Fibroblast of skin of right quadriceps (primary cell): ENCODE results near the gene TRAPPC12.
"Not testable (repeated sequence)": the region's sequence is repeated elsewhere in the genome, so short reads cannot be mapped to it uniquely, and the experiment has no call there.

Source experiments
- DNase-seq: peaks from one replicate; pipeline ENCODE4 v3.0.0-alpha.2; 2013

TRAPPC12 gene

DNA sequence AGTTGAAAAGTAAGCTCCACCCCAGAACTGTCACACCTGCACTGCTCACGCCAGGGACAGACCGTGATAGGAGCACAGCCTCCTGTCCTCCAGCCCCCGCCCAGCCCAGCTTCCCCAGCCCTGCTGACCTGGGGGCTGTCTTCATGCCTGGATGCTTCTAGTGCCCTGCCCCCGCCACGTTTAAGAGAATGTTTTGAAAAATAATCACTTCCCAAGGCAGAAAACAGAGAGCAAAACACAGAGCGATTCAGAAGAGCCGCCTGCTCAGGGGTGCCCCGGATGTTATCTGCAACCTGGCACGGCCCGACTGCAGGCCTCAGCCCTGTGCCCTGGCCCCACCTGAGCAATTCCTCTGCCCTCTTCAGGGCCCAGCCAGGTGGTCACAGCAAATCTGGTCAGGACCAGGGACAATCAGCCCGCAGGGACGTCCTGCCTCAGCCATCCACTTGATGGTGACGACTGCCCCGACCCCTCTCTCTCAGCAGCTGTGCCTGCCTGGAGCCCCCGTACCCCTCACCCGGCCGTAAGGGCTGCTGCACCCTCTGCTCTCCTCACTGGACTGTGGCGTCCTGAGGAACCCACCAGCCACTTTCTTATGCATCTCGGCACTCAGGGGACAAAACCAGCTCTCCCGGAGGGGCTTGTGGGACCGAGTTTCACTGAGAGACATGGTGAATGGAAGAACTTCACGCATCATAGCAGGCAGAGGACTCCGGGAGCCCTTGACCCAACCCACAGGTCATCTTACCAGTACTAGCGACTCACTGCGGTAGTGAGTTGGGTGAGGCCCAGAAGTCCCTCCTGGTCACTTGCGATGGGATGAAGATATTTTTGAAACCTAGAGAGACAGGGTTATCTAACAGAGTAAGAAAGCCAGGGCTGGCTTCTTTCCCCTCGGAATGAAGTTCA, 109.6 kb downstream of the TRAPPC12 start:
- DNase-seq = no peak

DNA sequence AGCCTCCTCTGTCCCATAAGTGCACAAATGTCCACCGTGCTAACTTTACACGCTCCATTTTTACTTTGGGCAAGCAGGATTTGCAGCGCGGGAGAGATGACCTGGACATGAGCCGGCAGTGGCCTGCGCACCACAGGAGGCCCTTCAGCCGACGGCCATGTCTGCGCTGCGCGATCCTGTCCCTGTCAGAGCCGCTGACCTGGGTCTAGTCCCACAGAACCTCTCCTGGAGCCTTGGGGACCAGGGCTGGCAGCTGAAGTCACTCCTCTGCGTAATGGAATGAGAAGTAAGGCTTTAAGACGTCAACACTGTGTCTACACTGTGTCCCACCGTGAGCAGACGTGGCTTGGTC, 110.2 kb downstream of the TRAPPC12 start:
- DNase-seq = no peak

DNA sequence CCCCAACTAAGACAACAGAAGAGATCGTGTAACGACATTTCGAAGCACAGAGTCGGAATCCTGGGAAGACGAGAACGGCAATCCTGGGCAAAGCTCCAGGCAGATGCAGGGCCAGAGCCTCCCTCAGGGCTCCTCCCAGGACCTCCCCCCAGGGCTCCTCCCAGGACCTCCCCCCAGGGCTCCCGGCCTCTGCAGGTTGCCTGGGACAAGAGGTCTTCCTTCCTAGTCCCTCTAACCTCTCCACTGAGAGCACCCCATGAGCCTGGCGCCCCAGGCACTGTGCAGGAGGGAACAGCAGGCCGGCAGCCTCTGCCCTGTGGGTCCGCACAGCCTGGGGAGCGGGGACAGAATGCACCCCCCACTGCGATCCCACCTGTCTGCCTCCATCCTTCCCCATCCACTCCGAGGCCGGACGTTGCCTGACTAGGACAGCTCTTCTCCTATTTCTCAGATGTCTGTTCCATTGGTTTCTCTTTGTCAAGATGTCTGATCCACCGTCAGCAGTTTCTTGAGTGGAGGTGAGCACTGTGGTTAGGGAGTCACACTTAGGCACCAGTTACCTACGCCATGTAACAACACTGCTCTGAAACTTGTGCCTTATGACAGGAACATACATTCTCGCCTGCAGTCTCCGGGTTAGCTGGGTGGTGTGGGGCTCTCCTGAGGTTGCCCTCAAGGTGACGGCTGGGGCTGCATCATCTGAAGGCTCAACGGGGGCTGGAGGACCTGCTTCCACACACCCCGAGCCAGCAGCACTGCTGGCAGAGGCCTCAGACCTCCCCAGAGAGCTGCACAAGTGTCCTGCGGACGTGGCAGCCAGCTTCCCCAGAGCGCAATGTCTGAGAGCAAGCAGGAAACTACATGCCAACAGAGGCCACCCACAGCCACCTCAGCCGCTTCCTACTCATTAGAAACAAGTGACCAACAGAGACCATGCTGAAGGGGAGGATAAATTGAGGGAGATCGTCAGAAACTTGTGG, 111.0 kb downstream of the TRAPPC12 start:
- no peak for DNase-seq

DNA sequence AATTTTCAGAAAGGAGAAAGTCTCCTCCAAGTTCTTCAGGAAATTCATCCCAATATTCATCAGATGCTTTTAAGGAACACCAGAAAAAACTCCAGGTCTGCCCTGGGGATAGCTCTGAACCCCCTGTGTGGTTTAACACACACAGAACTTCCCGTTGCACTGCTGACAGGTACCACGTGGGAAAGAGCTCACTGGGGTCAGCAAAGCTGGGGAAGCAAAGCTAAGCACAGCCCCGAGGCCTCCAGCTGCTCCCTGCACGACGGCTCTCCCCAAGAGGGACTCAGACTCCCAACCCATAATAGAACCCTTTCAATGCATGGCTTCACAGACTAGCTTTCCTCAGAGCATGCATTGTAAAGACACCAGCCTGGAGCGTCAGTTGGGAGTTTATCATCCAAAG, 111.8 kb downstream of the TRAPPC12 start:
- no peak for DNase-seq

DNA sequence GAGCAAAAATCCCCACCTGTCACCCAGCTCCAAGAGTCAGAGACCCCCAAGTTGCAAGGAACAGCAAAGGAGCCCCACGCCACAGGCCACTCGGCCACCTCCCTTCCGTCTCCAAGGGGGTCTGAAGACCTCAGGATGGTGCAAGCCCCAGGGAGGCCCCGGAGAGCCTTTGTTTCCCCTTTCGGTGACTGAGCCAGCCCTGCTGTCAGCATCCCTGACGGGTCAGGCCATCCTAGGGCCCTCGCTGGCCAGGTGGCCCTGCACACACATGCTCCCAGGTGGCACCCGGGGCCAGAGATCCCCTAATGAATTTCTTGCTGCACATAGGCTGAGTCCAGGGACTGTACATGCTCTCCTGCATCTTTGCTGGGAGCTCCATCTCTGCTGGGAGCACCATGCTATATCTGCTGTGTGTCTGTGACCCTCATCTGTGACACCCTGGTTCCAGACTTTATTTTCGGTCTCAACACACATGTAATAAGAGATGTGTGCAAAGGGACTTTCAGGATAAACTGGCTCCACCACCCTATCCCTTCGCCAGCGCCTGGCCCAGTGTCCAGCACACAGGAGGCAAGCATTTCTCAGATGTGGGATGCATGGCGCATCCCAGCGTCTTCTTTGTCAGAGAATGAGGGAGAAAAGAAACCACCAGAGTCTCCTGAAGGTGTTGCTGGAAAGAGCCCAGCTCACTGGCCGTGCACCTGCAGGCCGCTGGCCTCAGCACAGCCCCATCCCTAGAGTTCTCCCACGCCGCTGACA, 112.4 kb downstream of the TRAPPC12 start:
- DNase-seq = no peak

DNA sequence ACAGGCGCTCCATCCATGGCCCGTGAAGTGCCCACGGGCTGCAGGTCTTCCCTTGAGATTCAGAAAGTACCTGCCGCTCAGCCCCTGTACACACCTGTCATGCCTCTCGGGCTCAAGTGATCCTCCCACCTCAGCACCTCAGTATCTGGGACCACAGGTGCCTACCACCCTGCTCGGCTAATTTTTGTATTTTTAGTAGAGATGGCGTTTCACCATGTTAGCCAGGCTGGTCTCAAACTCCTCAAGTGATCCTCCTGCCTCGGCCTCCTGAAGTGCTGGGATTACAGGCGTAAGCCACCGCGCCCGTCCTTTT, 112.9 kb downstream of the TRAPPC12 start:
- not testable (repeated sequence) for DNase-seq

DNA sequence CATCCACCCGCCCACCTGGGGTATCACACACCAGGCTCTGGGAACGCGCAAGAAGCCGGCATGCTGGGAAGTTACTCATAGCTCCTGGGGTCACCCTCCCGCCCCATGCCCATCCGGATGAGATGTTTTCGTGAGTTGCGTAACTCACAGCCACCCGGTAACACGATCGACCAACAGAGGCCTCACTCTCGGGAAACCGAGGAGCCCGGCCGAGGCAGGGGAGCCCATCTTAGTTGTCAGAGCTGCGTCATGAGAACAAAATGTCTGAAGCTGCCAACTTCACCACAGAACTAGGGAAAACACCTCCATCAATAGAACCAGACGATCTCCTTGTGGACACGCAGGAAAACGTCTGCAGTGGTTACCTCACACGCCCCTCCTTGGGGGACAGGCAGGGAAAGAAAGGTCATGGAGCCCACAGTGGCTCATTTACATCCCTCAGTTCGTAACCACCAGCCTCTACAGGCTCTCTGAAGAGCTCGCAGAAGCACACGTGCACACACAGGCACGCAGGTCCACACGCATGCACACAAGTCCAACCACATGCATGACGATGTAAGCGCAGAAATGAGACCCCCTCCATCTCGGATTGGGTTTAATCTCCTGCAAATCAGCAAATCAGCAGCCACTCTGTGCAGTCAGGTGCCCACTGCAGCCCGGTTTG, 113.6 kb downstream of the TRAPPC12 start:
- peak; percentile 35 for DNase-seq

DNA sequence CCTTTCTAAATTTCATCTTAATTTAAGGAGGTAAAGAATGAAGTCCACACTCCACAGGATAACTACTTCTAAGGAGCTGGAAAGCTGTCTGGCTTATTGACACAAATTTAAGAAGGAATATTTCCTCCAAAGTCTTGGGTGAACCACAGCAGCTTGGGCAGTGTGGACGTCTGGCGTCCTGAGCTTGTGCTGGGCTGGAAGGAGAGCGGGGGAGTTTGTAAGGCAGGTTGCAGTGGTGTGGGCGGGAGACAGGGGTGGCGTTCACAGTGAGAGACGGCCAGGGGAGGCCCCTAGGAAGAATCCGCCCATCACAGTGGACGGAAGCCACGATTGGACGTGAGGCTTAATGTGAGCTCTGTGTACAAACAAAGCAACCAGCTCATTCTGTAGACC, 114.1 kb downstream of the TRAPPC12 start:
- no peak for DNase-seq

DNA sequence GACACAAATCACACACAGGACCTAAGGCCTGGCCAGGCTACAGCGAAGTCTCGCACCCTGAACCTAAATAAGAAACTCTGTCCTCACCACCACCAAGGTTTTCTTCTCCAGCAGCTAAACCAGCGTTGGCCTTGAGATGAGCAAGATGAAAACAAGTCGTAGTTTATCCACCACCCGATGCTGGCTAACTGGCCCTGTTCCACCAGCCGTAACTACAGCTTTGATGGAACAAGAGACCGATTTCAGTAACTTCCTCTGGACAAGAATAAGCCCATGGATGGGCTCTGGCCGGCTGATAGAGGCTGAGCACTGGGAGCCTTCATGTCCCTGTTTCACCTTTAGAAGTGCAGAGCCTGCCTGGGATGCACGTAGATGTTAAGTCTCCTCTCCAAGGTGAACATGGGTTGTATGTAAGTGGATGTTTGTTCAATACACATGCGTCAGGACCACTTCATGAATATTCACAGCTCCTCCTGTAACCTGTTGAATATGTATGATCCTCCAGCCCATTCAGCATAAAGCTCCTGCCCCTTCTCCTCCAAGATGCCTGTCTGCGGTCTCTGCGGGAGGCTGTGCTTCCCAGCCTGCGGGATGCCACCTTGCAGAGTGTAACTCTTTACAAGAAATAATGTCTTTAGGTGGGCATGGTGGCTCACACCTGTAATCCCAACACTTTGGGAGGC, 115.6 kb downstream of the TRAPPC12 start:
- DNase-seq = no peak

DNA sequence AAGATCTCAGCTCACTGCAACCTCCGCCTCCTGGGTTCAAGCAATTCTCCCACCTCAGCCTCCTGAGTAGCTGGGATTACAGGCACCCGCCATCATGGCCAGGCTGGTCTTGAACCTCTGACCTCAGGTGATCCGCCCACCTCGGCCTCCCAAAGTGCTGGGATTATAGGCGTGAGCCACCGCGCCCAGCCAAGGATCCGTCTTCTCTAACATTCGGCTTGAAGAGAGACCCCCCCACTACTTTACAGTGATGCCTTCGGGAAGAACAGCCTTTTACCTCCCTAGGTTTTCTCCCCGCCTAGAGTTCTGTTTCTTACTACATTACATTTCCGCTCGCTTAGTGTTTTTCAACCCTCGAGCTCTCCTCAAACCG, 117.2 kb downstream of the TRAPPC12 start:
- not testable (repeated sequence) for DNase-seq

DNA sequence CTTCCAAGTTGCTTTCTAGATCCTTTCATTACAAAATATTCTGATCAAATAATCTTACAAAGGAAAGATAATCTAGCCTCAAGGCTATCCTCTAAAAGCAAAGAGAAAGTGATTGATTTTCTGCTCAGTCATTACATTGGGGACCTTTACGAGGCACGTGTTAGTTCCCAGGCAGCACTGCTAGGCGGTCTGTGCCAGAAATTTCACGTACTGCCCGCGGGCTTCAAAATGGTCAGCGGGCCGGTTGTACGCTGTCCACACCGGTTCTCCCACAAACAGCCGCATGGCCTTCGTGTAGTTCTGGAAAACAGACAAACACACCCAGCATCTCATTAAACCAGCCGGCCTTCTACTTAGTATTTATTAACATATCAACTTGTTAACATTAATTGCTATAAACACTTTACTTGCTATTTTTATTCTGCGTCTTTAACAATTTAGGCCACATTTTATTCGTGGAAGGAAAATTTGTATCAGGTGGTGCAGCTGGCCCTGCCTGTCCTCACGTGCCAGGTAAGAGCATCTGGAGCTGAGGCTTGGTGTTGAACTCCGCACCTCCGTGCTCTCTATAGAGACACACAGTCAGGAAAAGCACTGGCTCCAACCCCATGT, 119.4 kb downstream of the TRAPPC12 start:
- no peak for DNase-seq

DNA sequence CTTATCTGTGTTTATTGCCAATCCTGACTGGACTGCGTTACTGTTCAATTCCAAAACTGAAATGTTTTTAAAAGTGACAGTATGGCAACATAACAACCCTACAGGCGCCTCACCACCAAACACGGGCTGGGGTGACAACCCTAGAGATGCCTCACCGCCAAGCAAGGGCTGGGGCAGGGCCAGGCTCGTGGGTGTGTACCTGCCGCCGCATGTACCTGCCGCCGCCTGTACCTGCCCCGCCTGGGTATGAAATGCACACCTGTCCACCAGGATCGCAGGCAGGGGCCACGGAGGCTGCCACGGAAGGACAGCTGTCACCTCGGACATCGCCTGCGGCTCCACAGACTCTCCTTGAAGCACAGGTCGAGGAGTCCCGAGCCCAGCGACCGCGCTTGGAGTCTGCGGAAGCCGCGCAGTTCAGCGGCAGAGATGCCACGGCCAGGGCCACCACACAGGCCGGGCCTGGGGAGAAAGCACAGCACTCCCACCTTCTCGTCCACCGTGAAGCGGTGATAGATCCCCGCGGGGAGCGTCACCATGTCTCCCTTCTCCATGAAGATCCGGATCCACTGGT, 120.9 kb downstream of the TRAPPC12 start:
- DNase-seq = no peak

DNA sequence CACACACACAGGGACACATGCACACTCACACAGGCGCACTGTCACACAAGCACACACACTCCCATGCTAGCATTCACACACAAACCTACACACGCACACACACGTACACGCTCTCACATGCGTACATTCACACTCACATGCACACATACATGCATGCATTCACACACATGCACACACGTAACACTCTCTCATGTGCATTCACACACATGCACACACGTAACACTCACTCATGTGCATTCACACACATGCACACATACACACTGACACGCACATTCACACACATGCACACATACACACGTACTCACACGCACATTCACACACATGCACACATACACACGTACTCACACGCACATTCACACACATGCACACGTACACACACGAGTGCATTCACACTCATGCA, 123.6 kb downstream of the TRAPPC12 start:
- DNase-seq = no peak

DNA sequence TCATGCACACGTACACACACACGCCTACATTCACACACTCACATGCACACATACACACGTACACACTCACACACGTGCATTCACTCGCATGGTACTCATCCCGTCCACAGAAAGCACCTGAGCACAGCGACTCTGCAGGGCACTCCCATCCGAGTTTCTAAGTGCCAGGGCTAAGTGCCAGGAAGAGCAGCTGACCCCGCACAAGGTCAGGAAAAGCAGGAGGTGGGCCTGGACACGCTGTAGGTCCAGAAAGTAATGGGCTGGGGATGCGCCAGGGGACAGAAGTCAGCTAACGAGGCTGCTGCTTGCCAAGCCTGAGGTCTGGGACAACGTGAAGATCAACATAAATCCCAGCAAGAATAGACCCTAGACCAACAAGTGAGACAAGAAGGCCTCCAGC, 124.0 kb downstream of the TRAPPC12 start:
- no peak for DNase-seq

DNA sequence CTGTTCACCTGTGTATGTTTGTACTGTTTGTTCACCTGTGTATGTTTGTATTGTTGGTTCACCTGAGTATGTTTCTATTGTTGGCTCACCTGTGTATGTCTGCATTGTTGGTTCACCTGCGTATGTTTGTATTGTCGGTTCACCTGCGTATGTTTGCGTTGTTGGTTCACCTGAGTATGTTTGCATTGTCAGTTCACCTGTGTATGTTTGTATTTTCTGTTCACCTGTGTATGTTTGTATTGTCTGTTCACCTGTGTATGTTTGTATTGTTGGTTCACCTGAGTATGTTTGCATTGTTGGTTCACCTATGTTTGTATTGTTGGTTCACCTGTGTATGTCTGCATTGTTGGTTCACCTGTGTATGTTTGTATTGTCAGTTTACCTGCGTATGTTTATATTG, 125.2 kb downstream of the TRAPPC12 start:
- no peak for DNase-seq

DNA sequence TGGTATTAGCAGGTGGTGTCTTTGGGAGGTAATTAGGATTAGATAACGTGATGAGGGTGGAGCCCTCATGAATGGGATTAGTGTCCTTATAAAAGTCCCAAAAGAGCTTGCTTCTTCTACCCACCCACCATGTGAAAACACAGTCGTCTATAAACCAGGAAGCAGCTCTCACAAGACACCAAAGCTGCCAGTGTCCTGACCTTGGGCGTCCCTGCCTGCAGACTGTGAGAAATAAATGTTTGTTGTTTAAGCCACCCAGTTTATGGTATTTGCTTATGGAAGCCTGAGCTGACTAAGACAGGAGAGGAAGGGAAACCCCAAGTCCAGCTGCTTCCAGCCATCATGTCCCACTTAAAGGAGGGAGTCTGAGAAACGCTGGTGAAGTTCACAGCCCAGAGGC, 126.3 kb downstream of the TRAPPC12 start:
- DNase-seq = no peak

DNA sequence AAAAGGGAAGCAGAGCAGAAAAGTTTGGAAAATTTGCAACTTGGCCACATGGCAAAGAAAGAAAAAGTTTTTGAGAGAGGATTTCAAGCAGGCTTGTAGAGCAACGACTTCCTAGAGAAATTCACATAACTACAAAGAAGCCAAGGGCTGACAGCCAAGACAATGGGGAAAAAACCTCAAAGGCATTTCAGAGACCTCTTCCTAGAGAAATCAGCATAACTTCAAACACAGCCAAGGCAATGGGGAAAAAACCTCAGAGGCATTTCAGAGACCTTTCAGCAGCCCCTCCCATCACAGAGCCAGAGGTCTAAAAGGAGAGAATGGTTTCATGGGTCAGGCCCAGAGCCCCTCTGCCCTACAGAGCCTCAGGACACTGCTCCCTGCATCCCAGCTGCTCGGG, 132.6 kb downstream of the TRAPPC12 start:
- DNase-seq = no peak

DNA sequence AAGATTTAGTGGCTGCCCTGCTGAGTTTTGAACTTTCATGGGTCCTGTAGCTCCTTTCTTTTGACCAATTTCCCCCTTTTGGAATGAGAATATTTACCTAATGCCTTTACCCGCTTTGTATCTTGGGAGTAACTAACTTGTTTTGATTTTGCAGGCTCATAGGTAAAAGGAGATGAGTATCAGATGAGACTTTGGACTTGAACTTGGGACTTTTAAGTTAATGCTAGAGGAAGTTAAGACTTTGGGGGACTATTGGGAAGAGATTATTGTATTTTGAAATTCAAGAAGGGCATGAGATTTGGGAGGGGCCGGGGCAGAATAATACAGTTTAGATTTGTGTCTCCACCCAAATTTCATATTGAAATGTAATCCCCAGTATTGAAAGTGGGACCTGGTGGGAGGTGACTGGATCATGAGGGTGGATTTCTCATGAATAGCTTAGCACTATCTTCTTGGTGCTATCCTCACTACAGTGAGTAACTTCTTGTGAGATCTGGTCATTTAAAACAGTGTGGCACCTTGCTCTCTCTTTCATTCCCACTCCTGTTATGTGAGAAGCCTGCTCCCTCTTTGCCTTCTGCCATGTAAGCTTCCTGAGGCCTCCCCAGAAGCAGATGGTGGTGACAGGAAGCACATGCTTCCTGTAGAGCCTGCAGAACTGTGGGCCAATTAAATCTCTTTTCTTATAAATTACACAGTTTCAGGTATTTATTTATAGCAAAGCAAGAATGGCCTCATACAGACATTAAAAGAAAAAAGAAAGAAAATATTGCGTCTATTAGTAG, 133.7 kb downstream of the TRAPPC12 start:
- no peak for DNase-seq

DNA sequence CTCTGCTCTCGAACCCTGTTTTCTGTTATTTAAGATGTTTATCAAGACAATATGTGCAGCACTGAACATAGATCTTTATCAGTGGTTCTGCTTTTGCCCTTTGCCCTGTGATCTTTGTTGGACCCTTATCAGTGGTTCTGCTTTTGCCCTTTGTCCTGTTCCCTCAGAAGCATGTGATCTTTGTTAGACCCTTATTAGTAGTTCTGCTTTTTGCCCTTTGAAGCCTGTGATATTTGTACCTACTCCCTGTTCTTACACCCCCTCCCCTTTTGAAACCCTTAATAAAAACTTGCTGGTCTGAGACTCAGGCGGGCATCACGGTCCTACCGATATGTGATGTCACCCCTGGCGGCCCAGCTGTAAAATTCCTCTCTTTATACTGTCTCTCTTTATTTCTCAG, 135.9 kb downstream of the TRAPPC12 start:
- not testable (repeated sequence) for DNase-seq

DNA sequence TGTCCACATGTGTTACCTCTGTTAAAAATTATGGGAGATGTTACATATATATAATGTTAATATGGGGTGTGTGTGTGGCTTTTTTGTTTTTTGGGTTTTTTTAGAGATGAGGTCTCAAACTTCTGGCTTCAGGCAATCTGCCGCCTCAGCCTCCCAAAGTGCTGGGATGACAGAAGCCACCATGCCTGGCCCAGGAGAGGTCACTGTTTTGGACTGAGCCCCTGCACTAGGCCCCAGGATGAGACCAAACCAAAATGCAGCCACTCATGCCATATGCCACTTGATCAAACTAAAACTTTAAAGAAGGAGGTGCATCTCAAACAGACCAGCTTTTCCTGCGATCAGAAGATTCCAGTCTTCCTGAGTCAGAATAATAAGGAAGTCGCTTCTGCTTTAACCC, 137.3 kb downstream of the TRAPPC12 start:
- no peak for DNase-seq
